HG03342 (cell line): Measurements from ENCODE around the gene ZNF512B.
"Not testable (repeated sequence)": the region's sequence is repeated elsewhere in the genome, so short reads cannot be mapped to it uniquely, and the experiment has no call there.

Experiments used
- ATAC-seq: cut with Tn5 transposase; IDR thresholded peaks from one replicate; pipeline ENCODE4 v1.9.1; 2021; ENCODE audit warnings: mild to moderate bottlenecking, moderate library complexity; ENCODE audit not compliant: unreplicated experiment

Gene ZNF512B

DNA sequence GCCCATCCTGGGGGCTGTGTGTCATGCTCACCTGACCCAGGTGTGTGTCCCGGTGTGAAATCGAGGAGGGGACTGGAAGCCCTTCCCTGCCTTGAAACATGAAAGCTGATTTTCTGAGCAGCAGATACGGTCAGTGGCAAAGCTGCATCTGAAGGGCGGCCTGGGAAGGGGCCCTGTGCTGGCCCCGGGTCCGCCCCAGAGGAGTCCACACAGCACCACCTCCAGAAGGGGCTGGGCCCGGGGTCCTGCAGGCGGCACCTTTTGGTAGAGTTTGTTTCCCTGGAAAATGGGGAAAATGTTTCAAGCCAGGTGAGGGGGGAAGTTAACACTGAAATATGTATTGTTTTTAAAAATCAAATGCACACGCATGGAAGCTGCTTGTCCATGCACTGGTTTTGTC lies 34.3 kb downstream of the ZNF512B start:
- no peak for ATAC-seq

DNA sequence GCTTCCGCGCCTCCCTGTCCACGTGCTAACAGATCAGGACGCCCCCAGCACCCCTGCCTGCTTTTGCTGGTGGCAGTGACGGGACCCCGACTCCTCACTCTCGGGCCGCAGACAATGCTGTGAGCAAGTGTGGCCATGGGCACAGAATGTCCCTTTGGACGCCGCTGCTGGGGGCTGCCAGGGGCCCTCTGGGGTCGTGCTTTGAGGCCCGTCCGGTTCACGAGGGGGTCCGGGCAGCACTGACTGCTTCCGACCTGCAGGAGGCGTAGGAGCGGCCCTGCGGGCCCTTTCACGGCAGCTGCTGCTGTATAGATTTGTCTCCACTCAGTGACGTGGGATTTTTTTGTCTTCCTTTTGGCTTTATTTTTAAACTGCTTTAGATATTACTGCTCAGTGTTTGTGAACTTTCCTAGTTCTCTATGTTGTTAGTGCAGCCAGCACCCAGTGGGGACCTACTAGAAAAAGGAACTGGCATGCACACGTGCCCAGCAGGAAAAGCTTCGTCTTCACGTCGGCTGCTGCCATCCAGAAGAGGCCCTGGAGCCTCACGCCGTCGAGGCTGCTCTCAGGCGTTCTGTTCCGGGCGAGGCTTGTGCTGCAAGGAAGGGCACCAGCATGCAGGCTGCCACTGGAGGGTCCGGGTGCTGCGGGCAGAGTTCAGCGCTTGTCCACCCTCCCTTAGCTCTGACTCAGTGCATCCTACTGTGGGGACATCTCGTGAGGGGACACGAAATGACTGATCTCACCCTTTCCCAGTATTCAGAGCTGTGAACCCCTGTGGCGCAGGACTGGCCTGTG lies 35.3 kb downstream of the ZNF512B start:
- ATAC-seq, result no peak

DNA sequence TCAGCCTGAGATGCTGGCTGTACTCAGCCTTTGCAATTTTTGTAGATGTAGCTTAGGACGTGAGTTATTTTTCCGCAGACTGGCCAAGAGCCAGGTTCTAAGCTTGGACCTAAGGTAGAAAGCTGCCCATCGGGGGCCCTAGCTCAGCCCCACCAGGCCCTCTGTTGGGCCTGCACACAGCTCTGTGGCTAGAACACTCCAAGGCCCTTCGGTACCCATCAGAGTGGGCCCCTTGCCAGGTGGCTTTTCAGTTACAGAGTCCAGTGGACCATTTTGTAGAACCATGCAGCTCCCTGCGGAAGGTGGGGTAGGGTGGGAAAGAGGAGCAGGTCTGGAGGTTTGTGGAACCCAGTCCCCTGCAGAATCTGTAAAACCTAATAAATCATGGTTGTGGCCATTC lies 36.1 kb downstream of the ZNF512B start:
- no peak for ATAC-seq

GRCh38 chr20:63932606-63933160 lies 37.0 kb downstream of the ZNF512B start:
- no peak for ATAC-seq

DNA sequence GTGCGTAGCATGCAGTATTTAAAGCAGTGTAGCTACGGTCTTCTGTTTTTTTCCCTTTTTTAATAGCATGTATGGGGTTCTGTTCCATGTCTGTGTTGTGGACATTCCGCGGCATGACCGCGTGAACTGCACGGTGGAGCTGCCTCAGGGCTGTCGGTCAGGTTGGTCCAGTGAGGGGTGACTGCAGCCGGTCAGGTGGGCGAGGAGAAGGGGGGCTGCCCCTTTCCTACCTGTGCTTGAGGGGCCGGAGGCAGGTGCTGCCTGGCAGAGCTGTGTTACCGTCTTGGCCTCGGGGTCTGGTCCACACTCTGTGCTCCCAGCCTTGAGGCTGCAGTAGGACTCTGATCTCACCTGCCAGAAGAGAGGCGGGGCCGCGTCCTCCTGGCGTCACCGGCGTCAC lies 38.0 kb downstream of the ZNF512B start:
- no peak for ATAC-seq

GRCh38 chr20:63930971-63931553 lies 38.7 kb downstream of the ZNF512B start:
- ATAC-seq, result no peak

GRCh38 chr20:63929473-63929883 lies 40.3 kb downstream of the ZNF512B start:
- not testable (repeated sequence) for ATAC-seq

- no peak for ATAC-seq
These were observed 40.7 kb downstream of the ZNF512B start for GRCh38 chr20:63929071-63929470.

DNA sequence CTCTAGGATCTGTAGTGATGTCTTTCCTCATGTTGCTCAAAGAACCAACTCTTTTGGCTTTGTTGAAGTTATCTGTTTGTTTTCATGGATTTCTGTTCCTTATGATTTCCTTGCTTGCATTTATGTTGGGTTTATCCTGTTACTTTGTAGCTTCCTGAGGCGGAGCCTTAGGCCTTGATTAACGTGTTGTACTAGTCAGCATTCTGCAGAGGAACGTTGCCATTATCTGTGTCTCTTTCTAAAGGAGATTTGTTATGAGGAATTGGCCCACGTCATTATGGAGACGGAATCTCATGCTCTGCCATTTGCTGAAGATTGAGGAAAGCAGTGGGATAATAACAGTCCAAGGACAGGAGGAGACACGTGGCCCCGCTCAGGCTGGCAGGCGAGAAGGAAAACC lies 43.4 kb downstream of the ZNF512B start:
- no peak for ATAC-seq

DNA sequence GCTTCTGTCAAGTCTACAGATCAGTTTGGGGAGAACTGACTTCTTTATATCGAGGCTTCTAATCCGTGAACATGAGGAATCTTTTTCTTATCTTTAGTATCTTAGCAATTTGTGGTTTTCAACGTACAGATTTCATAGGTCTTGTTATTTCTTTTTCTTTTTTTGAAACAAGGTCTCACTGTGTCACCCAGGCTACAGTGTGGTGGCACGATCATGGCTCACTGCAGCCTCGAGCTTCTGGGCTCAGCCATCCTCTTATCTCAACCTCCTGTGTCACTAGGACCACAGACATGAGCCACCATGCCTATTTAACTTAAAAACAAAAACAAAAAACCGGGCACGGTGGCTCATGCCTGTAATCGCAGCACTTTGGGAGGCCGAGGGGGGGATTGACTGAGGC lies 45.5 kb downstream of the ZNF512B start:
- ATAC-seq, result no peak

- no peak for ATAC-seq
These were observed 46.1 kb downstream of the ZNF512B start for GRCh38 chr20:63923651-63924050.

- no peak for ATAC-seq
These were observed 49.5 kb downstream of the ZNF512B start for GRCh38 chr20:63920226-63920625.

GRCh38 chr20:63919130-63919529 lies 50.6 kb downstream of the ZNF512B start:
- no peak for ATAC-seq

- ATAC-seq, result no peak
These were observed 51.9 kb downstream of the ZNF512B start for GRCh38 chr20:63917811-63918210.

GRCh38 chr20:63916371-63916939 lies 53.3 kb downstream of the ZNF512B start:
- ATAC-seq, result not testable (repeated sequence)

GRCh38 chr20:63915471-63915870 lies 54.3 kb downstream of the ZNF512B start:
- ATAC-seq, result no peak

DNA sequence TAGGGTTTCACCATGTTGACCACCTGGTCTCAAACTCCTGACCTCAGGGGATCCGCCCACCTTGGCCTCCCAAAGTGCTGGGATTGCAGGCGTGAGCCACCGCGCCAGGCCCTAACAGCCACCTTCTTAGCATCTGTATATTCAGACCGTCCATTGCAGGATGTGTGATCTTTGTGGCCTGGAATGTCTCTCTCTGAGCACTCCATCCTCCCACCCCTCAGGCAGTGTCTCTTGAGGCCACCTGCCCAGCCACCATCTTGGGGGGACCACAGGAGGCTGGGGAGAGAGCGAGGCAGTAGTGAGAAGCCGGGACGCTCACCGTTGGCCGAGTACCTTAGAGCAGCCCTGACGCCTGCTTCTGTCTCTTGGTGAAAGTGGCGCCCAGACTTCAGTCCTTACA lies 56.0 kb downstream of the ZNF512B start:
- ATAC-seq, result no peak

DNA sequence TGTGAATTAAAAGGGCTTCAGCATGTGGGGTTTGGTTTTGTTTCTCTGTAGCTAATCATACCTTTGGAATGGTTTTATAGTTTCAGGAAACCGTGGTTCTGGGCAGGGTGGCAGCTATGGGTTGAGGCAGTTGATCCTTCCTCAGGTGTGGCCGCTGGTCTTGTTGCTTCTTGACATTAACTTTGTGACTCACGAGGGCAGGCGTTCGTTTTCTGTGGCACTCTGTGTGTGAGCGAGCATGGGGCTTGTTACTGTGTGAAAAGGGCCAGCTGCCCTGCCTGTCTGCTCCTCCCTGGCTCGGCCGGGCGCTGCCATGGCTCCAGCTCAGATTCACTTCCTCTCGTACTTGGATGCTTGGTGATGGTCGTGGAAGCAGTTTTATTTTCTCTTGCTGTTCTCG lies 58.6 kb downstream of the ZNF512B start:
- ATAC-seq, result no peak

DNA sequence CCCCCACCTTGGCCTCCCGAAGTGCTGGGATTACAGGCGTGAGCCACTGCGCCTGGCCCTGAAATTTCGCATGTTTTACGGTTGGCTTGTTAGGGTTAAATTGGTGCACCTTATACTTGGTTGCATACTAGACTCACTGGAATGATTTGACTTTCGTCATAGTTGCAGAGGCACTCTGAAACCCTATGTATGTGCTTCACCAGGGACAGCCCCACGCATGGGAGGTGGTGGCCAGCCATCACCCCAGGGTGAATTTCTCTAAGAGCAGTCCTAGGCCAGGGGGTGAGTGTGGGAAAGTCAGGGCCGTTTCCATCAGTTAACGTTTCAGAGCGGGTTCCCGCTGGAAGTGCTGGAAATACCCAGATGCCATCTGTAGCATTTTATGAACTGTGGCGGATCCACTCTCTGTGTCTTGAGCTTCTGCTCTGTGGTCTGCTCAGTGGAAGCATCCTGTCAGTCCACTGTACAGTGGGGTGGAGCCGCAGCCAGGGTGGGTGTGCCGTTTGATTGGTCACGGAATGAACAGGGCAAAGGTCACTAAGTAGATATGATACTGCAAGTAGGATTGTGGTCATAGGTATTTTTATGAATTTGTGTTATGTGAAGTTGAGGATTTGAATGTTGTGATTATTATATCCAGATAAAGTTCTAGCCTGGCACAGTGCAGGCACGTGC lies 61.6 kb downstream of the ZNF512B start:
- ATAC-seq, result no peak
